K562 (cell line): ENCODE measurements around the gene MED17. TPM values are rescaled to one million over a fixed set of nuclear protein-coding genes. Genes with fewer than 3 reads are reported as not detected.

Experiments used
- ARID1B ChIP-seq: fragments of 450-650 bp; IDR thresholded peaks from 2 replicates; pipeline ENCODE4 v1.6.1; 2016; ENCODE audit warnings: antibody characterized with exemption, mild to moderate bottlenecking, inconsistent platforms
- ARNT ChIP-seq, 2 experiments: fragments of 450-650 bp; IDR thresholded peaks; 2 replicates each; pipeline ENCODE4 v1.6.1; 2016; ENCODE audit warnings: mild to moderate bottlenecking in 1 of 2
- BRD9 ChIP-seq: fragments of 450-650 bp; IDR thresholded peaks from 2 replicates; pipeline ENCODE4 v1.6.1; 2018; ENCODE audit warnings: low read depth; ENCODE audit not compliant: partially characterized antibody
- CTBP1 ChIP-seq: fragments of 450-650 bp; IDR thresholded peaks from 2 replicates; pipeline ENCODE4 v1.6.1; 2016; ENCODE audit warnings: borderline replicate concordance
- CTCF ChIP-seq, 3 experiments: IDR thresholded peaks in 2 of 3; conservative IDR thresholded peaks in 1 of 3; 2 replicates each; pipeline ENCODE4 v1.5.1; 2011 to 2012; ENCODE audit warnings: low read length in 3 of 3, mild to moderate bottlenecking in 3 of 3, control low read depth in 2 of 3, improper control_type of control experiment in 1 of 3, inconsistent platforms in 1 of 3, low read depth in 1 of 3, mixed read lengths in 1 of 3, moderate library complexity in 1 of 3; ENCODE audit not compliant: insufficient read depth in 2 of 3
- DDX20 ChIP-seq: fragments of 450-650 bp; IDR thresholded peaks from 2 replicates; pipeline ENCODE4 v1.6.1; 2016; ENCODE audit warnings: missing genetic modification characterization, low read depth, mild to moderate bottlenecking, missing compliant biosample characterization, moderate library complexity
- ELF1 ChIP-seq: fragments of 200-800 bp; sonication (Bioruptor generic); IDR thresholded peaks from 2 replicates; pipeline ENCODE4 v1.6.1; 2016; ENCODE audit warnings: missing genetic modification characterization, missing compliant biosample characterization
- ETV6 ChIP-seq, 3 experiments: fragments of 150-350 bp in 1 of 3; sonication (generic) in 1 of 3; formaldehyde crosslinking in 1 of 3; IDR thresholded peaks; 2 replicates each; pipeline versions ENCODE4 v1.6.1 to v1.8.0; 2014 to 2022; ENCODE audit warnings: borderline replicate concordance in 2 of 3, low read depth in 2 of 3, antibody characterized with exemption in 1 of 3, low read length in 1 of 3, mild to moderate bottlenecking in 1 of 3, missing genetic modification reagents in 1 of 3
- FIP1L1 ChIP-seq: fragments of 200-400 bp; formaldehyde crosslinking; IDR thresholded peaks from 2 replicates; pipeline ENCODE4 v1.6.1; 2018; ENCODE audit warnings: mild to moderate bottlenecking, low read depth, low read length; ENCODE audit not compliant: poor library complexity, severe bottlenecking
- LEF1 ChIP-seq: fragments of 450-650 bp; IDR thresholded peaks from 2 replicates; pipeline ENCODE4 v1.6.1; 2016; ENCODE audit warnings: mild to moderate bottlenecking
- MCM3 ChIP-seq: fragments of 450-650 bp; IDR thresholded peaks from 2 replicates; pipeline ENCODE4 v1.6.1; 2016
- NR2F6 ChIP-seq: fragments of 450-650 bp; formaldehyde crosslinking; IDR thresholded peaks from 2 replicates; pipeline ENCODE4 v1.4.0; 2020; ENCODE audit warnings: mild to moderate bottlenecking
- NRF1 ChIP-seq, 2 experiments: fragments of 450-650 bp; IDR thresholded peaks in 1 of 2; conservative IDR thresholded peaks in 1 of 2; 2 replicates each; pipeline ENCODE4 v1.6.1; 2014; ENCODE audit warnings: mild to moderate bottlenecking in 2 of 2
- PKNOX1 ChIP-seq: fragments of 450-650 bp; IDR thresholded peaks from 2 replicates; pipeline ENCODE4 v1.6.1; 2016
- POLR2B ChIP-seq: fragments of 450-650 bp; IDR thresholded peaks from 2 replicates; pipeline ENCODE4 v1.6.1; 2018; ENCODE audit warnings: low read depth; ENCODE audit not compliant: partially characterized antibody
- RBFOX2 ChIP-seq: fragments of 200-400 bp; formaldehyde crosslinking; IDR thresholded peaks from 2 replicates; pipeline ENCODE4 v1.6.1; 2017; ENCODE audit warnings: low read depth, mild to moderate bottlenecking, low read length, moderate library complexity
- RBM17 ChIP-seq: fragments of 200-400 bp; formaldehyde crosslinking; IDR thresholded peaks from 2 replicates; pipeline ENCODE4 v1.6.1; 2017; ENCODE audit warnings: low read depth, mild to moderate bottlenecking, low read length, borderline replicate concordance
- SIN3B ChIP-seq: fragments of 450-650 bp; IDR thresholded peaks from 2 replicates; pipeline ENCODE4 v1.6.1; 2017; ENCODE audit warnings: low read depth, mild to moderate bottlenecking, moderate library complexity
- SRSF3 ChIP-seq: fragments of 200-400 bp; formaldehyde crosslinking; IDR thresholded peaks from 2 replicates; pipeline ENCODE4 v1.6.1; 2016; ENCODE audit warnings: mild to moderate bottlenecking, low read length, moderate library complexity; ENCODE audit not compliant: insufficient read depth
- TFAM ChIP-seq: fragments of 250-450 bp; sonication (Bioruptor Pico); conservative IDR thresholded peaks from 2 replicates; pipeline ENCODE4 v1.5.0; 2021; ENCODE audit warnings: mild to moderate bottlenecking, moderate library complexity
- ZKSCAN1 ChIP-seq: fragments of 150-350 bp; IDR thresholded peaks from 2 replicates; pipeline ENCODE4 v1.6.1; 2016; ENCODE audit warnings: low read depth, low read length
- ZNF239 ChIP-seq: fragments of 250-450 bp; sonication (Bioruptor Pico); IDR thresholded peaks from 2 replicates; pipeline ENCODE4 v1.4.0; 2020; ENCODE audit warnings: mild to moderate bottlenecking
- ZNF398 ChIP-seq: fragments of 250-450 bp; sonication (Bioruptor Pico); IDR thresholded peaks from 2 replicates; pipeline ENCODE4 v1.8.0; 2021; ENCODE audit warnings: moderate library complexity, mild to moderate bottlenecking, inconsistent platforms
- ZNF766 ChIP-seq: fragments of 200-800 bp; sonication (Bioruptor generic); conservative IDR thresholded peaks from 2 replicates; pipeline ENCODE4 v1.6.1; 2016; ENCODE audit warnings: missing genetic modification characterization, missing compliant biosample characterization
- polyA plus RNA-seq, 8 experiments: library from polyadenylated mRNA; depleted of rRNA in 4 of 8; stranded (reverse) in 5 of 8; unstranded in 3 of 8; fragments of >200 nt; fragmentation: Nextera tagmentation in 2 of 8; fragmentation: Illumina TruSeq in 1 of 8; extraction: Ambion mirVana in 2 of 8; extraction: Trizol in 1 of 8; gene quantifications; 2 replicates each; pipeline versions ENCODE4 v1.2.1 to v1.2.3, GENCODE V29; 2011 to 2014; ENCODE audit warnings: inconsistent platforms in 1 of 8, missing spikeins in 1 of 8
- total RNA-seq, 7 experiments: library from RNA; depleted of rRNA in 6 of 7; stranded (reverse); fragments of >200 nt in 6 of 7; fragmentation: Illumina TruSeq in 2 of 7; extraction: Trizol in 2 of 7; gene quantifications; 2 replicates each; pipeline versions ENCODE4 v1.2.1 to v1.2.3, GENCODE V29; 2011 to 2021; ENCODE audit warnings: low replicate concordance in 1 of 7

Gene MED17
- total and polyA plus RNA-seq, 9 of the 15 experiments (the other 6 are each of a cell fraction or from before 2014, with no cell fraction given), result 6.7 to 34.7 (median 26.8) TPM

- TF ChIP-seq CTCF (IDR thresholded peaks at IDR 0.05 in 2 of 3, conservative IDR thresholded peaks at IDR 0.05 in 1 of 3; ENCODE audit: insufficient read depth in 2 of 3, low read depth in 1 of 3, low read length in 3 of 3) (0 out of 6 replicates have a peak, but pooled peaks of 1 of the 3 experiments have one; percentile 1), MCM3 (no peak), RBFOX2 (peak; percentile 100), RBM17 (no peak), NRF1 (conservative IDR thresholded peaks at IDR 0.05 in 1 of 2, IDR thresholded peaks at IDR 0.05 in 1 of 2) (peak; percentile 85 to 88), ELF1 (tag) (peak; percentile 91), ARNT (IDR thresholded peaks at IDR 0.05) (peak in 1 of 2 experiments; percentile 22; a peak in 1 of 4 replicates), POLR2B (peak; percentile 99), DDX20 (tag) (no peak), CTBP1 (peak; percentile 45; the same call in 1 of the 2 replicates), LEF1 (no peak), FIP1L1 (peak; percentile 97), BRD9 (peak; percentile 23), SRSF3 (no peak), ZNF239 (CRISPR knock-in tag) (no peak), ZNF398 (CRISPR knock-in tag) (no peak), ETV6 (IDR thresholded peaks at IDR 0.05; ENCODE audit: borderline replicate concordance in 1 of 2, low read depth in 2 of 2, low read length in 1 of 2) (peak; percentile 54 to 65; a peak in 1 of 4 replicates), ETV6 (CRISPR knock-in tag; IDR thresholded peaks at IDR 0.05; ENCODE audit: borderline replicate concordance) (no peak), NR2F6 (CRISPR knock-in tag) (peak; percentile 76; the same call in 1 of the 2 replicates), TFAM (no peak), ZNF766 (CRISPR knock-in tag) (no peak), ZKSCAN1 (0 out of 2 replicates have a peak, but pooled peaks have one; percentile 25), PKNOX1 (no peak; the same call in 1 of the 2 replicates), ARID1B (no peak; the same call in 1 of the 2 replicates), SIN3B (0 out of 2 replicates have a peak, but pooled peaks have one; percentile 14)
These were observed 42.8 kb upstream of the MED17 start, which contains the start of the genes C11orf54 and TAF1D (continued) for GRCh38 chr11:93741094-93741881.
